ENCODE measurements around the gene ID4.

- TF ChIP-seq POLR2AphosphoS5 (IDR thresholded peaks at IDR 0.05) (no peak), CTCF (IDR thresholded peaks at IDR 0.05) (no peak), POLR2A (IDR thresholded peaks at IDR 0.05) (no peak), EP300 (IDR thresholded peaks at IDR 0.05; ENCODE audit: low read depth) (no peak)
Measured at GRCh38 chr6:19818805-19819204, 18.4 kb upstream of the ID4 start.
